ENCODE results near the gene MCCC1. TPM values are rescaled to one million over a fixed set of nuclear protein-coding genes. Genes with fewer than 3 reads are reported as not detected.
A peak's percentile ranks its signal among the peaks of the same experiment; 100 is the strongest.

Gene MCCC1
- 10 to 100 TPM; 11.5 to 24.5 (median 20.6) TPM for total RNA-seq

DNA sequence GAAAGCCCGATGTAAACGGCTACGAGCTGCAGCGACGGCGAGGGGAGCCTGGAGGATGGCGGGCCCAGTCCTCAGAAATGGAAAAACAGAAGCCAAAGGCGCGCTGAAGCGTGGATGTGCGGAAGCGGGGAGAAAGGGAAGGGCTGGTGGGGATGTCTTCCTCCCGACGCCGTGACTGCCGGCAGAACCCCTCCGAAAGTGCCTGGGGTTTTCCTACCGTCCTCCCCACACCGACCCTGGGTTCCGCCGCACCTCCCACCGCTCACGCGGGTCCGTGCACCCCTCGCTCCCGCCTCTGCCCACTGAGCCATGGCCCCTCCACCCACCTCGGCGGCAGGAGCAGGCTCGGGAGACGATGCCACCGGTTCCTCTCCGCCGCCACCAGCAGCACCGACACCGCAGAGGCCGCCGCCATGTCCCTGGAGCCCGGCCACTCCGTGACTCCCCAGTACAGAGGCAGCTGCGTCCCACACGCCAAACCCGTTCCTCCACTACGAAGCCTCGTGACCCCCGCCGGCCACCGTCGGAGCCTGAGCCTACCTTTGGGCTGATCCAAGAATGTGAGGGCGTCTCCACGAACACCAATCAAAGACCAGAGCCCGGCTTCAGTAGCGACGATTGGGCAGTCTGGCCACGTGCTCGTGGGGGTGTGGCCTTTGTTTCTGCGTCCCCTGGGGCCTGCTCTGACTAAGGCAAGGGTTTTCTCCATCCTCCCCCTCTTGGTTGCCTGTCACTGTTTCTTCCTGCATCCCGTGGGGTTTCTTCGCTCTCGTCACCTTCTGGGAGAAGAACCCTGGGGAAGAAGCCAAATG is at the start of gene MCCC1:
Gene MCCC1, minus strand, starts transcription at position 471 of the 812 bp plus-strand sequence. Its CDS starts 56 bp downstream, at position 415.
- intact Hi-C loops (cut with DNase I; ENCODE audit: low total_unique reads) (loop anchor here (2.0 to 5.0 kb wide), 3 partner anchors 137 to 168 kb away; no protein-coding TSS in a partner anchor), in situ Hi-C loops (cut with MboI; ENCODE audit: low sequenced_read_pairs in 4 of 4) (no loop called here)
- ATAC-seq (peak; percentile 99), DNase-seq (peak; percentile 98 to 99)
- TF ChIP-seq, protein P1, sequence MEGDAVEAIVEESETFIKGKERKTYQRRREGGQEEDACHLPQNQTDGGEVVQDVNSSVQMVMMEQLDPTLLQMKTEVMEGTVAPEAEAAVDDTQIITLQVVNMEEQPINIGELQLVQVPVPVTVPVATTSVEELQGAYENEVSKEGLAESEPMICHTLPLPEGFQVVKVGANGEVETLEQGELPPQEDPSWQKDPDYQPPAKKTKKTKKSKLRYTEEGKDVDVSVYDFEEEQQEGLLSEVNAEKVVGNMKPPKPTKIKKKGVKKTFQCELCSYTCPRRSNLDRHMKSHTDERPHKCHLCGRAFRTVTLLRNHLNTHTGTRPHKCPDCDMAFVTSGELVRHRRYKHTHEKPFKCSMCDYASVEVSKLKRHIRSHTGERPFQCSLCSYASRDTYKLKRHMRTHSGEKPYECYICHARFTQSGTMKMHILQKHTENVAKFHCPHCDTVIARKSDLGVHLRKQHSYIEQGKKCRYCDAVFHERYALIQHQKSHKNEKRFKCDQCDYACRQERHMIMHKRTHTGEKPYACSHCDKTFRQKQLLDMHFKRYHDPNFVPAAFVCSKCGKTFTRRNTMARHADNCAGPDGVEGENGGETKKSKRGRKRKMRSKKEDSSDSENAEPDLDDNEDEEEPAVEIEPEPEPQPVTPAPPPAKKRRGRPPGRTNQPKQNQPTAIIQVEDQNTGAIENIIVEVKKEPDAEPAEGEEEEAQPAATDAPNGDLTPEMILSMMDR (IDR thresholded peaks at IDR 0.05 in 4 of 5, conservative IDR thresholded peaks at IDR 0.05 in 1 of 5): peak in 1 of 5 experiments; percentile 7
- TF ChIP-seq POLR2A (IDR thresholded peaks at IDR 0.05): peak; percentile 86 to 88
- H3K4me1 ChIP-seq: peaks cover 5 to 15% of the 10 kb centered on the region in 2 donors
- H3K36me3 ChIP-seq: no peaks in the 10 kb centered on the region
- H3K27me3 ChIP-seq: no peaks in the 10 kb centered on the region
- peak within 1 kb of the TSS; percentile 86 to 94 (median 92) for H3K27ac ChIP-seq
- H3K9me3 ChIP-seq: no peaks in the 10 kb centered on the region
- peak within 1 kb of the TSS; percentile 76 to 95 (median 82) for H3K4me3 ChIP-seq

GRCh38 chr3:183148056-183148455 is 48.8 kb upstream of the MCCC1 start:
- intact Hi-C loops (cut with DNase I; ENCODE audit: low total_unique reads): no loop called here
- ATAC-seq: no peak

DNA sequence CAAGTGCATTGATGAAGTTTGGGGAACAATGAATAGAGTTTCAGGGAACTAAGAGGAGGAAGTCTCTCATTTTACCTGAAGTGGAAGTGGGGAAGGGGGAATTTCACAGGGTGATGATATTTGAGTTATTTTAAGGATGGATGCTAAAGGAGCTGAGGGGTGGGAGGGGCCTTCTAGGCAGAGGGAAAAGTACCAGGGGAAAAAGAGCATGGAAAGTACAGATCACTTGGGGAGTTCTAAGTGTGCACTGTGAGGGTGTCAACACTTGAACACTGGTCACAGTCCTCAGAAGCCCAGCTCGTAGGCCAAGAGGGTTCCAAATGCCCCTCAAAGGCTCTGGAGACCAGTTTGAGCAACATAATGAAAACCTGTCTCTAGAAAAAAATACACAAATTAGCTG is 45.1 kb upstream of the MCCC1 start:
- ATAC-seq (no peak), DNase-seq (no peak)
- intact Hi-C loops (cut with DNase I; ENCODE audit: low total_unique reads): no loop called here
- H3K9me3 ChIP-seq: no peaks in the 10 kb centered on the region
- no peak overlapping the region for H3K4me3 ChIP-seq
- H3K4me1 ChIP-seq: no peaks in the 10 kb centered on the region
- H3K27ac ChIP-seq: no peak overlapping the region
- H3K36me3 ChIP-seq: no peaks in the 10 kb centered on the region
- H3K27me3 ChIP-seq: no peaks in the 10 kb centered on the region
- in situ Hi-C loops (cut with MboI; ENCODE audit: low sequenced_read_pairs in 4 of 4): loop anchor here in 1 of 4 donors (25.0 kb wide), 1 partner anchor 618 kb away; no protein-coding TSS in a partner anchor
- TF ChIP-seq, protein P1 (IDR thresholded peaks at IDR 0.05 in 4 of 5, conservative IDR thresholded peaks at IDR 0.05 in 1 of 5): no peak
- no peak for TF ChIP-seq POLR2A (IDR thresholded peaks at IDR 0.05)

More at GRCh38 chr3:183148056-183148455, 48.8 kb upstream of the MCCC1 start:
- Histone ChIP-seq H3K9me3 (no peaks in the 10 kb centered on the region), H3K4me3 (no peak overlapping the region), H3K36me3 (no peaks in the 10 kb centered on the region), H3K27me3 (no peaks in the 10 kb centered on the region), H3K27ac (no peak overlapping the region), H3K4me1 (no peaks in the 10 kb centered on the region)
- TF ChIP-seq, protein P1 (IDR thresholded peaks at IDR 0.05 in 4 of 5, conservative IDR thresholded peaks at IDR 0.05 in 1 of 5): no peak
- no peak for TF ChIP-seq POLR2A (IDR thresholded peaks at IDR 0.05)
- in situ Hi-C loops (cut with MboI; ENCODE audit: low sequenced_read_pairs in 4 of 4): loop anchor here in 1 of 4 donors (25.0 kb wide), 1 partner anchor 614 kb away; no protein-coding TSS in a partner anchor
- DNase-seq: no peak

DNA sequence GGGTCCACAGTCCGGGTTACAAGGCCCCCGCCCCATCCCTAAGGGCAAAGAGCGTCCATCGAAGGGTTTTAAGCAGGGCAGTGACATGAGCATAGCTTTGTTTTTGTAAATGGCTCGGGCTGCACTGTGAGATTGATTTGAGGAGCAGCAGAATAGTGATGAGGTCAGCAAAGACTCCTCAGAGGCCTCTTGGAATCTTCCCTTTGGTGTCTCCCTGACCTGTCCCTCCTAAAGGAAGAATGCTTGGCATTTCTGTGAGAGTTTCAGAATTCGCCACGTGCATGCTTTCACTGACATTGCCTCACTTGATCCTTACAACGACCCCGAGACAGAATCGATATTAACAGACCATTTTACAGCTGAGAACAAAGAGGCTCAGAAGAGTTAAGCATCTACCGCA is 42.9 kb upstream of the MCCC1 start:
- no peaks in the 10 kb centered on the region for H3K4me1 ChIP-seq
- H3K4me3 ChIP-seq: no peak overlapping the region
- in situ Hi-C loops (cut with MboI; ENCODE audit: low sequenced_read_pairs in 4 of 4) (loop anchor here in 1 of 4 donors (25.0 kb wide), 1 partner anchor 620 kb away; no protein-coding TSS in a partner anchor), intact Hi-C loops (cut with DNase I; ENCODE audit: low total_unique reads) (no loop called here)
- DNase-seq (no peak), ATAC-seq (no peak)
- no peak overlapping the region for H3K27ac ChIP-seq
- TF ChIP-seq POLR2A (IDR thresholded peaks at IDR 0.05): no peak
- TF ChIP-seq, protein P1 (IDR thresholded peaks at IDR 0.05 in 4 of 5, conservative IDR thresholded peaks at IDR 0.05 in 1 of 5): no peak
- H3K27me3 ChIP-seq: no peaks in the 10 kb centered on the region
- H3K9me3 ChIP-seq: no peaks in the 10 kb centered on the region
- no peaks in the 10 kb centered on the region for H3K36me3 ChIP-seq

Measured in gastrocnemius medialis (tissue), 4 donors.